Prostate gland (tissue), 1 donor: ENCODE measurements around the gene CNNM1.

Experiments used
- POLR2A ChIP-seq: fragments of 450-650 bp; IDR thresholded peaks from one replicate; pipeline ENCODE4 v1.6.1; 2016; ENCODE audit warnings: antibody characterized with exemption, mild to moderate bottlenecking
- POLR2AphosphoS5 ChIP-seq: sonication (generic); formaldehyde crosslinking; IDR thresholded peaks from one replicate; pipeline ENCODE4 v1.6.1; 2017; ENCODE audit warnings: antibody characterized with exemption

GRCh38 chr10:99389729-99390480 is 60.7 kb downstream of the CNNM1 start:
- TF ChIP-seq POLR2AphosphoS5 = no peak
- TF ChIP-seq POLR2A = no peak
